ENCODE results near the gene MPHOSPH8.

Gene MPHOSPH8

GRCh38 chr13:19661561-19661960 is 28.1 kb downstream of the MPHOSPH8 start:
- WGBS, 2 experiments = 91 to 96% methylated on average over 15 of the region's 15 CpGs
- Histone ChIP-seq H3K9me3 (ENCODE audit: control insufficient read depth, low read length) (no peaks in the 10 kb centered on the region), H3K27me3 (ENCODE audit: control insufficient read depth, insufficient read depth, low read length, poor library complexity, severe bottlenecking) (no peaks in the 10 kb centered on the region), H3K4me1 (ENCODE audit: control insufficient read depth, insufficient read depth, low read length) (no peaks in the 10 kb centered on the region), H3K27ac (ENCODE audit: insufficient read depth, low read depth, low read length, poor library complexity, severe bottlenecking) (no peak overlapping the region), H3K4me3 (ENCODE audit: insufficient read depth, low read depth, low read length) (no peak overlapping the region), H3K36me3 (ENCODE audit: control insufficient read depth, insufficient read depth, low read length) (peaks cover 4% of the 10 kb centered on the region)

GRCh38 chr13:19663416-19663979 is 30.0 kb downstream of the MPHOSPH8 start:
- WGBS, 2 experiments = 85 to 88% methylated on average over 13 of the region's 13 CpGs
- Histone ChIP-seq H3K36me3 (ENCODE audit: control insufficient read depth, insufficient read depth, low read length) (peaks cover 4% of the 10 kb centered on the region), H3K4me3 (ENCODE audit: insufficient read depth, low read depth, low read length) (no peak overlapping the region), H3K27me3 (ENCODE audit: control insufficient read depth, insufficient read depth, low read length, poor library complexity, severe bottlenecking) (no peaks in the 10 kb centered on the region), H3K4me1 (ENCODE audit: control insufficient read depth, insufficient read depth, low read length) (no peaks in the 10 kb centered on the region), H3K9me3 (ENCODE audit: control insufficient read depth, low read length) (no peaks in the 10 kb centered on the region), H3K27ac (ENCODE audit: insufficient read depth, low read depth, low read length, poor library complexity, severe bottlenecking) (no peak overlapping the region)

GRCh38 chr13:19664481-19665230 is 31.2 kb downstream of the MPHOSPH8 start:
- H3K36me3 ChIP-seq (ENCODE audit: control insufficient read depth, insufficient read depth, low read length) = peaks cover 8% of the 10 kb centered on the region

GRCh38 chr13:19665427-19665859 is 32.0 kb downstream of the MPHOSPH8 start:
- Histone ChIP-seq H3K4me1 (ENCODE audit: control insufficient read depth, insufficient read depth, low read length) (no peaks in the 10 kb centered on the region), H3K27ac (ENCODE audit: insufficient read depth, low read depth, low read length, poor library complexity, severe bottlenecking) (no peak overlapping the region), H3K27me3 (ENCODE audit: control insufficient read depth, insufficient read depth, low read length, poor library complexity, severe bottlenecking) (no peaks in the 10 kb centered on the region), H3K9me3 (ENCODE audit: control insufficient read depth, low read length) (no peaks in the 10 kb centered on the region), H3K4me3 (ENCODE audit: insufficient read depth, low read depth, low read length) (no peak overlapping the region), H3K36me3 (ENCODE audit: control insufficient read depth, insufficient read depth, low read length) (peaks cover 16% of the 10 kb centered on the region)
- 87 to 88% methylated on average over 14 of the region's 14 CpGs for WGBS, 2 experiments

More at GRCh38 chr13:19664481-19665230, 31.2 kb downstream of the MPHOSPH8 start:
- WGBS, 2 experiments = 90% methylated on average over 14 of the region's 14 CpGs
- no peaks in the 10 kb centered on the region for H3K27me3 ChIP-seq (ENCODE audit: control insufficient read depth, insufficient read depth, low read length, poor library complexity, severe bottlenecking)
- no peaks in the 10 kb centered on the region for H3K4me1 ChIP-seq (ENCODE audit: control insufficient read depth, insufficient read depth, low read length)
- no peak overlapping the region for H3K27ac ChIP-seq (ENCODE audit: insufficient read depth, low read depth, low read length, poor library complexity, severe bottlenecking)
- H3K9me3 ChIP-seq (ENCODE audit: control insufficient read depth, low read length) = no peaks in the 10 kb centered on the region
- no peak overlapping the region for H3K4me3 ChIP-seq (ENCODE audit: insufficient read depth, low read depth, low read length)

- peaks cover 25% of the 10 kb centered on the region for H3K36me3 ChIP-seq (ENCODE audit: control insufficient read depth, insufficient read depth, low read length)
- H3K4me3 ChIP-seq (ENCODE audit: insufficient read depth, low read depth, low read length) = no peak overlapping the region
- 95 to 97% methylated on average over 9 of the region's 9 CpGs for WGBS, 2 experiments
- no peak overlapping the region for H3K27ac ChIP-seq (ENCODE audit: insufficient read depth, low read depth, low read length, poor library complexity, severe bottlenecking)
- no peaks in the 10 kb centered on the region for H3K4me1 ChIP-seq (ENCODE audit: control insufficient read depth, insufficient read depth, low read length)
- no peaks in the 10 kb centered on the region for H3K27me3 ChIP-seq (ENCODE audit: control insufficient read depth, insufficient read depth, low read length, poor library complexity, severe bottlenecking)
- H3K9me3 ChIP-seq (ENCODE audit: control insufficient read depth, low read length) = no peaks in the 10 kb centered on the region
Observed at GRCh38 chr13:19668778-19669177, 35.3 kb downstream of the MPHOSPH8 start.

GRCh38 chr13:19670147-19670546 is 36.7 kb downstream of the MPHOSPH8 start:
- Histone ChIP-seq H3K4me3 (ENCODE audit: insufficient read depth, low read depth, low read length) (no peak overlapping the region), H3K9me3 (ENCODE audit: control insufficient read depth, low read length) (no peaks in the 10 kb centered on the region), H3K27me3 (ENCODE audit: control insufficient read depth, insufficient read depth, low read length, poor library complexity, severe bottlenecking) (no peaks in the 10 kb centered on the region), H3K36me3 (ENCODE audit: control insufficient read depth, insufficient read depth, low read length) (peaks cover 35% of the 10 kb centered on the region), H3K4me1 (ENCODE audit: control insufficient read depth, insufficient read depth, low read length) (no peaks in the 10 kb centered on the region), H3K27ac (ENCODE audit: insufficient read depth, low read depth, low read length, poor library complexity, severe bottlenecking) (no peak overlapping the region)
- WGBS, 2 experiments = 63 to 100% methylated on average over 2 to 3 of the region's 3 CpGs

GRCh38 chr13:19672990-19673389 is 39.5 kb downstream of the MPHOSPH8 start:
- no peaks in the 10 kb centered on the region for H3K9me3 ChIP-seq (ENCODE audit: control insufficient read depth, low read length)
- peaks cover 45% of the 10 kb centered on the region for H3K36me3 ChIP-seq (ENCODE audit: control insufficient read depth, insufficient read depth, low read length)
- H3K4me3 ChIP-seq (ENCODE audit: insufficient read depth, low read depth, low read length) = no peak overlapping the region
- H3K27ac ChIP-seq (ENCODE audit: insufficient read depth, low read depth, low read length, poor library complexity, severe bottlenecking) = no peak overlapping the region
- no peaks in the 10 kb centered on the region for H3K4me1 ChIP-seq (ENCODE audit: control insufficient read depth, insufficient read depth, low read length)
- 94 to 95% methylated on average over 4 to 5 of the region's 5 CpGs for WGBS, 2 experiments
- H3K27me3 ChIP-seq (ENCODE audit: control insufficient read depth, insufficient read depth, low read length, poor library complexity, severe bottlenecking) = no peaks in the 10 kb centered on the region

GRCh38 chr13:19673473-19674430 is 40.3 kb downstream of the MPHOSPH8 start:
- Histone ChIP-seq H3K27ac (ENCODE audit: insufficient read depth, low read depth, low read length, poor library complexity, severe bottlenecking) (no peak overlapping the region), H3K9me3 (ENCODE audit: control insufficient read depth, low read length) (no peaks in the 10 kb centered on the region), H3K36me3 (ENCODE audit: control insufficient read depth, insufficient read depth, low read length) (peaks cover 45% of the 10 kb centered on the region), H3K4me3 (ENCODE audit: insufficient read depth, low read depth, low read length) (no peak overlapping the region), H3K27me3 (ENCODE audit: control insufficient read depth, insufficient read depth, low read length, poor library complexity, severe bottlenecking) (no peaks in the 10 kb centered on the region), H3K4me1 (ENCODE audit: control insufficient read depth, insufficient read depth, low read length) (no peaks in the 10 kb centered on the region)
- 96 to 97% methylated on average over 11 of the region's 11 CpGs for WGBS, 2 experiments

GRCh38 chr13:19674898-19675297 is 41.4 kb downstream of the MPHOSPH8 start:
- H3K27me3 ChIP-seq (ENCODE audit: control insufficient read depth, insufficient read depth, low read length, poor library complexity, severe bottlenecking) = no peaks in the 10 kb centered on the region
- no peaks in the 10 kb centered on the region for H3K4me1 ChIP-seq (ENCODE audit: control insufficient read depth, insufficient read depth, low read length)
- no peak overlapping the region for H3K27ac ChIP-seq (ENCODE audit: insufficient read depth, low read depth, low read length, poor library complexity, severe bottlenecking)
- no peak overlapping the region for H3K4me3 ChIP-seq (ENCODE audit: insufficient read depth, low read depth, low read length)
- 95 to 96% methylated on average over 10 of the region's 10 CpGs for WGBS, 2 experiments
- H3K9me3 ChIP-seq (ENCODE audit: control insufficient read depth, low read length) = no peaks in the 10 kb centered on the region
- peaks cover 39% of the 10 kb centered on the region for H3K36me3 ChIP-seq (ENCODE audit: control insufficient read depth, insufficient read depth, low read length)

GRCh38 chr13:19676168-19676567 is 42.7 kb downstream of the MPHOSPH8 start:
- H3K27ac ChIP-seq (ENCODE audit: insufficient read depth, low read depth, low read length, poor library complexity, severe bottlenecking) = no peak overlapping the region
- H3K36me3 ChIP-seq (ENCODE audit: control insufficient read depth, insufficient read depth, low read length) = peaks cover 32% of the 10 kb centered on the region
- H3K4me3 ChIP-seq (ENCODE audit: insufficient read depth, low read depth, low read length) = no peak overlapping the region
- no peaks in the 10 kb centered on the region for H3K27me3 ChIP-seq (ENCODE audit: control insufficient read depth, insufficient read depth, low read length, poor library complexity, severe bottlenecking)
- H3K9me3 ChIP-seq (ENCODE audit: control insufficient read depth, low read length) = no peaks in the 10 kb centered on the region
- no peaks in the 10 kb centered on the region for H3K4me1 ChIP-seq (ENCODE audit: control insufficient read depth, insufficient read depth, low read length)
- WGBS, 2 experiments = 93% methylated on average over 3 of the region's 3 CpGs

Measured in ectodermal cell (in vitro differentiated cells).